NCI-H524 treated with DMSO at 0.1 percent for 48 hours (cell line): ENCODE data around the gene B9D1.

Experiments used
- DNase-seq: peaks from one replicate; lab custom pipeline; 2025; lab: John Stamatoyannopoulos, UW

B9D1 gene

DNA sequence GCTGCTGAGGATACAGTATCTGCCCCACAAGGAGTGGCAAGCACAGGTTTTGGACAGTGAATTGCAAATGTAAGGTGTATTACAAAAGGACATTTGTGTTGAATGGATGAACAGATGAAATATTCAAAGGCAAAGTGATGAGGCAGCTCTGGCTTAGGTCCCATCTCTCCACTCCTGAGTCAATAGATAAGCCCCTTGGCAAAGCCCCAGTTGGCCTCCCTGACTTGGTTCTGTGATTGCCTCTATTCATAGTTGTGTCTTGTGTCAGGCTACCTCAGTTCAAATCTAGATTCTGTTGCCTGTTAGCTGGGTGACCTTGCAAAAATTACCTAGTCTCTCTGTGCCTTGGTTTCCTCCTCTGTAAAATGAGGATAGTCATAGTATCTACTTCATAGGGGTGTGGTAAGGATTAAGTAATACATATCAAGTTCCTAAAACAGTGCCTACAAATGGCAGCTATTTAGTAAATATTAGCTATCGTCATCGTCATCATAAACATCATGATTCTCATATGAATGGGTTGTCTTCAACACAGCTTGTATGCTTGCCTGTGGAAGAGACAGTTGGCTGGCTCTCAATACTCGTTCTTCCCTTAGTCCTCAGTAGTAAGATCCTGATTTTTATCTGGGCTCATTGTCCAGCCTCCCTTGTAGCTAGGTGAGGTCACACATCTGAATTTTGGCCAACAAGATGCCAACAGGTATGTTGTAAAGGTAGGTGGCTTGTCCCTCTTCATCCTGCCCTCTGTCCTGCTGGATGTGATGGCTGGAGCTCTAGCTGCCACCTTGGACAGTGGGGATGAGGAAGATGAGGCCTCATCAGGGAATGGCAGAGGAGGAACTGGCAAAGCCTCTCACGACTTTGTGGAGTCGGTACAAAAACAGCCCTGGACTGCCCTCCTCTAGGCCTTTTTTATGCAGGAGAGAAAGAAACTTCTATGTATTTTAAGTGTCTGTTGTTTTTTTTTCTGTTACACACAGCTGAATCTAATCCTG, 26.6 kb upstream of the B9D1 start:
- no peak for DNase-seq

GRCh38 chr17:19387921-19388521, 25.5 kb upstream of the B9D1 start:
- DNase-seq: peak; percentile 50

GRCh38 chr17:19386974-19387920, 24.7 kb upstream of the B9D1 start, which contains the start of gene MFAP4:
Gene MFAP4, minus strand, starts transcription at chr17:19387190. Its CDS starts 35 bp downstream, at chr17:19387155.
- peak; percentile 93 for DNase-seq

GRCh38 chr17:19386051-19386929, 23.8 kb upstream of the B9D1 start:
- no peak for DNase-seq

- DNase-seq: no peak
Observed at GRCh38 chr17:19385521-19385983, 23.0 kb upstream of the B9D1 start.

DNA sequence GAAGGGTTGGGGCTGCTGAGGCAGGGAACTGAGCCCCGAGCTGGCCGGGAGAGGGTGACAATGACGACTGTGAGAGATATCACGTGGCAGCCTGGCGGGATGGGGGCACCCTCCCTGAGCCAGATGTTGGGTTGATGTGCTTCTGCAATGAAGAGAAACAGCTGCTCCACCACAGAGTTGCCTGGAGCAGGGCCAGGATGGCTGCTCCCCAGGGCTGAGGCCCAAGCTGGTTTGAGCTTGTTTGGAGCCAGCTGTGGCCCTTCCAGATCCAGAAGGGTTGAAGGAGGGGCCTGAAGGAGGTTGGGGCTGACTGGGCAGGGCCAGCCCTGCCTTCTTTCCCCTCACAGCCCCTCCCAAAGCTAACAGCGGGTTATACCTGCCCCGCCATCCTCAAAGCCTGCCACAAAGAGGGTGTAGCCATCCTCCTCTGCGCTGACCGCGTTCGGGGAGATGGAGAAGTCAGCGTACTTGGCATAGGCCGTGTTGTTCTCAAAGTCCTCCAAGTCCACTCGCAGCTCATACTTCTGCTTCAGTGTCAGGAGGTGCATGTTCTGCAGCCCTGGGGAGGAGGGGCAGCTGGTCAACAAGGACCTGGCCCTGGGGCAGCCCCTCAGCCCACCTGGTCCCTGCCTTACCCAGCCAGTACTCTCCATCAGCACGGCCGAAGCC, 22.3 kb upstream of the B9D1 start:
- peak; percentile 71 for DNase-seq

- no peak for DNase-seq
Observed at GRCh38 chr17:19383681-19384470, 21.4 kb upstream of the B9D1 start.

DNA sequence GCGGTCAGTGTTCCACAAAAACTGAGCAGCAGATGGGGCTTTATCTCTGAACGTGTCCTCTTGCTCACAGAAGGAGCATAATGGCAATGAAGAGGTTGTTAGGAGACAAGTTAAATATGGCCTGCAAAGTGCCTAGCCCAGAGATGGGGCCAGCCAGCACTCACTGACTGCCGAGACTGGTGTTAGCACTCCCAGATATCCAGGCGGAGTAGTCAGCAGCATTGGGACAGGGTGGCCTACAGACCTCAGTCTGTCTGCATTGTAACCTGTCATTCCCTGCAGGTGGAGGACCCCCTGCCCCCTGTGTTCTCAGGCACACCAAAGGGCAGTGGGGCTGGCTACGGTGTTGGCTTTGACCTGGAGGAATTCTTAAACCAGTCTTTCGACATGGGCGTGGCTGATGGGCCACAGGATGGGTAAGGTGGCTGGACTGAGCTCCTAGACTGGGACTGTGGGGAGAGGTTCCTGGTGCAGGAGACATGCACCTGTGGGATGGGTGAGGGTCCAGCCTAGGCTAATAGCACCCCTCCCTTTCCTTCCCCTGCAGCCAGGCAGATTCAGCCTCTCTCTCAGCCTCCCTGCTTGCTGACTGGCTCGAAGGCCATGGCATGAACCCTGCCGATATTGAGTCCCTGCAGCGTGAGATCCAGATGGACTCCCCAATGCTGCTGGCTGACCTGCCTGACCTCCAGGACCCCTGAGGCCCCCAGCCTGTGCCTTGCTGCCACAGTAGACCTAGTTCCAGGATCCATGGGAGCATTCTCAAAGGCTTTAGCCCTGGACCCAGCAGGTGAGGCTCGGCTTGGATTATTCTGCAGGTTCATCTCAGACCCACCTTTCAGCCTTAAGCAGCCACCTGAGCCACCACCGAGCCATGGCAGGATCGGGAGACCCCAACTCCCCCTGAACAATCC, 20.3 kb upstream of the B9D1 start:
- no peak for DNase-seq

DNA sequence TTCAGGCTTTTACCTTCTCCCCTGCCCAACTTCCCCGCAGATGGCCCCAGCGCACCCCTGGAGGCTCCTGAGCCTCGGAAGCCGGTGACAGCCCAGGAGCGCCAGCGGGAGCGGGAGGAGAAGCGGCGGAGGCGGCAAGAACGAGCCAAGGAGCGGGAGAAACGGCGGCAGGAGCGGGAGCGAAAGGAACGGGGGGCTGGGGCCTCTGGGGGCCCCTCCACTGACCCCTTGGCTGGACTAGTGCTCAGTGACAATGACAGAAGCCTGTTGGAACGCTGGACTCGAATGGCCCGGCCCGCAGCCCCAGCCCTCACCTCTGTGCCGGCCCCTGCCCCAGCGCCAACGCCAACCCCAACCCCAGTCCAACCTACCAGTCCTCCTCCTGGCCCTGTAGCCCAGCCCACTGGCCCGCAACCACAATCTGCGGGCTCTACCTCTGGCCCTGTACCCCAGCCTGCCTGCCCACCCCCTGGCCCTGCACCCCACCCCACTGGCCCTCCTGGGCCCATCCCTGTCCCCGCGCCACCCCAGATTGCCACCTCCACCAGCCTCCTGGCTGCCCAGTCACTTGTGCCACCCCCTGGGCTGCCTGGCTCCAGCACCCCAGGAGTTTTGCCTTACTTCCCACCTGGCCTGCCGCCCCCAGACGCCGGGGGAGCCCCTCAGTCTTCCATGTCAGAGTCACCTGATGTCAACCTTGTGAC, 19.4 kb upstream of the B9D1 start:
- no peak for DNase-seq

DNA sequence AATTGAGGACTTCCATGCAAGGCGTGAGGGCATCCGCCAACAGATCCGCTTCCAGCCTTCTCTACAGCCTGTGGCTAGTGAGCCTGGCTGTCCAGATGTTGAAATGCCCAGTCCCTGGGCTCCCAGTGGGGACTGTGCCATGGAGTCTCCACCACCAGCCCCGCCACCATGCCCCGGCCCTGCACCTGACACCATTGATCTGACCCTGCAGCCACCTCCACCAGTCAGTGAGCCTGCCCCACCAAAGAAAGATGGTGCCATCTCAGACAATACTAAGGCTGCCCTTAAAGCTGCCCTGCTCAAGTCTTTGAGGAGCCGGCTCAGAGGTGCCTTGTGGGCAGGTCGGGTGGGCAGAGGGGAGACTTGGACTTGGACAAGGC, 18.8 kb upstream of the B9D1 start:
- no peak for DNase-seq

DNA sequence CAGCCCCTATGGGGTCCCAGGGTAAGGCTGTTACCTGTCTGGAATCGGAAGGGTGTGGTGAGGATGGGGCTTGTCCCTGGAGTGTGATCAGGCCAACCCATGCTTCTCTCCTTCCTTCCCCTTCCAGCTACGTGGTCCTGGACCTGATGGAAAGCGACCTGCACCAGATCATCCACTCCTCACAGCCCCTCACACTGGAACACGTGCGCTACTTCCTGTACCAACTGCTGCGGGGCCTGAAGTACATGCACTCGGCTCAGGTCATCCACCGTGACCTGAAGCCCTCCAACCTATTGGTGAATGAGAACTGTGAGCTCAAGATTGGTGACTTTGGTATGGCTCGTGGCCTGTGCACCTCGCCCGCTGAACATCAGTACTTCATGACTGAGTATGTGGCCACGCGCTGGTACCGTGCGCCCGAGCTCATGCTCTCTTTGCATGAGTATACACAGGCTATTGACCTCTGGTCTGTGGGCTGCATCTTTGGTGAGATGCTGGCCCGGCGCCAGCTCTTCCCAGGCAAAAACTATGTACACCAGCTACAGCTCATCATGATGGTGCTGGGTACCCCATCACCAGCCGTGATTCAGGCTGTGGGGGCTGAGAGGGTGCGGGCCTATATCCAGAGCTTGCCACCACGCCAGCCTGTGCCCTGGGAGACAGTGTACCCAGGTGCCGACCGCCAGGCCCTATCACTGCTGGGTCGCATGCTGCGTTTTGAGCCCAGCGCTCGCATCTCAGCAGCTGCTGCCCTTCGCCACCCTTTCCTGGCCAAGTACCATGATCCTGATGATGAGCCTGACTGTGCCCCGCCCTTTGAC, 18.2 kb upstream of the B9D1 start:
- DNase-seq: no peak

- no peak for DNase-seq
Observed at GRCh38 chr17:19379361-19380065, 17.0 kb upstream of the B9D1 start.

DNA sequence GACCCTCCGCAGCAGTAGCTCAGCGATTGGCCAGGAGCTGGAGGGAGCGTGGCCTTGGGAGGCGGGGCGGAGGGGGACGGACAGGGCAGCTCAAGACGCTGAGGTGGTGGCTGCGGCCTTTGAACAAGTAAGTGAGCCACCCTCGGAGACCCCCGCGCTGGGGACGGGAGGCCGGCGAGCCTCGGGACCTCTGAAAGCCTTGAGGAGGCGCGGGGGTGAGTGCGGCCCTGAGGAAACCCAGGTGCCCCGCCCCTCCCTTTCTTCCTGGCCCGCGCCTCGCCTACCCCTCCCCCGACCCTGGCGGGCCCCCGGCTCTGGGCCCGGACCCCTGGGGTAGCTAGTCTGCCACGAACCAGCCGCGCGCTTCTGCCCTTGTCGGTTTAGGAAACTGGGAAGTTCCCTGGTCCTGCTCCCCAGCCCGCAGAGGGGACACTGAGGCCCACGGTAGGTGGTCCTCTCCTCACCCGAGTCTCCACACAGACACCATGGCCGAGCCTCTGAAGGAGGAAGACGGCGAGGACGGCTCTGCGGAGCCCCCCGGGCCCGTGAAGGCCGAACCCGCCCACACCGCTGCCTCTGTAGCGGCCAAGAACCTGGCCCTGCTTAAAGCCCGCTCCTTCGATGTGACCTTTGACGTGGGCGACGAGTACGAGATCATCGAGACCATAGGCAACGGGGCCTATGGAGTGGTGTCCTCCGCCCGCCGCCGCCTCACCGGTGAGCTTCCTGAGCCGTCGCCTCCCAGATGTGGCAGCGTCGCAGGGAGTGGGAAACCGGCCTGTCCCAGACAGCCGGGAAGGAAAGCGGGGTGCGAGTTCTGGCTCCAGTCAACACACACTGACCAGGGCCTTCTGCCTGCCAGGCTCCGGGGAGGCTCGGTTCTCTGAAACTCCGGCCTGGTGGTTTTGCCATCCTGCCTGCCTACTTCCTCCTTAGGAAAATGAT, 16.2 kb upstream of the B9D1 start, which contains the start of gene MAPK7:
Gene MAPK7, plus strand, starts transcription at position 83 of the 945 bp plus-strand sequence. Its CDS starts 403 bp downstream, at position 486.
- no peak for DNase-seq

DNA sequence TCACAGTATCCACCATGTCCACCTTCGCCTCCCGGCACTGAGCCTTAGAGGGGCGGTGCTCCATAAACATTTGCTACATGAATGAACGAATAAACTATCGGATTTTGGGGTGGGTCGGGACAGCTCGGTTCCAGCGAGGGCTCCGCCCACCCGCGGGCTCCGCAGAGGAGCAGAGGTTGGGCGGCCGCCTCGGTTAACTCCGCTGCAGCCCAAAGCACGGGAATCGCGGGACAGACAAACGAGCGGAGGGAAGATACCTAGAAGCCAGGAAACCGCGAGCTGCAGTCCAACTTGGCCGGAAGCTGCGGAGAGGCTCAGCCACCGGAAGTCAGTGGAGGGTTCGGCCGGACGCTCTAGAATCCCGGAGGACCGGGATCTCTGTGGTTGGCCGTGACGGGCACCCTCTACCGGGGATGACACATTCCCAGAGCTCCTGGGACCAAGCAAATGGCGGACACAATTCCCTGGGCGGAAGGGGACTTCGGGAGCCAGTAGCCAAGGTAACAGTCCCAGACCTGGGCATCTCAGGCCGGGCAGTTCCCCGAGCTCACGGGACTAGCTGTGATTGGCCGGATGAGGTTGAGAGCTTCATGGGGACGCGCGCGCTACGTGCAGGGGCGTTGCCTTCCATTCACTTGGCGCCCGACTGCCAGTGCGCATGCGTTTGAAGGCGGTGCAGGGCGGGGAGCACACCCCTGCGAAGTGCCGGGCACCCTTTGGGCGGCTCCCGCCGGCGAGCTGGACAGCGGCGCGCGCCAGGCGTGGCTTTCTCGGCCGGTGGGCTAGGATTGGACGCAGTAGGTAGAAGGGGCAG, 15.3 kb upstream of the B9D1 start:
- peak; percentile 95 for DNase-seq
